ENCODE data around the gene PCNP. TPM values are rescaled to one million over a fixed set of nuclear protein-coding genes. Genes with fewer than 3 reads are reported as not detected.

The PCNP gene
- total RNA-seq, 1 experiment from 2014 or later = 216 TPM

- H2AFZ ChIP-seq (ENCODE audit: low read length) = no peak overlapping the region
Measured at GRCh38 chr3:101532783-101533602, 41.0 kb upstream of the PCNP start.

More at GRCh38 chr3:101532783-101533602, 41.0 kb upstream of the PCNP start:
- Mint-ChIP-seq H3K27me3 (ENCODE audit: low read depth) (peaks cover 3% of the 10 kb centered on the region), H3K9me3 (peaks cover 10 to 15% of the 10 kb centered on the region in 2 experiments), H3K4me1 (peaks cover 31 to 34% of the 10 kb centered on the region in 2 experiments), H3K4me3 (no peak overlapping the region), H3K36me3 (ENCODE audit: insufficient read depth in 1 of 3, low read depth in 3 of 3) (peaks cover 5 to 15% (median 10%) of the 10 kb centered on the region in 3 experiments; a peak in 6 of 7 replicates), H3K27ac (no peak overlapping the region; a peak in 1 of 7 replicates)
- Histone ChIP-seq H2AK5ac (ENCODE audit: insufficient read length, low read length) (no peak overlapping the region), H3K18ac (ENCODE audit: insufficient read length, low read depth, low read length) (no peak overlapping the region), H3K4me1 (ENCODE audit: insufficient read depth, low read length) (no peaks in the 10 kb centered on the region; the same call in 1 of the 2 replicates), H4K20me1 (ENCODE audit: control insufficient read depth, insufficient read depth, insufficient read length) (no peaks in the 10 kb centered on the region), H3T11ph (ENCODE audit: low read length) (no peak overlapping the region), H3K14ac (ENCODE audit: insufficient read depth, low read length) (no peak overlapping the region), H3K27me3 (ENCODE audit: insufficient read depth, low read length) (no peaks in the 10 kb centered on the region), H3K56ac (ENCODE audit: insufficient read length, low read depth, low read length) (no peak overlapping the region), H3K79me1 (ENCODE audit: insufficient read depth, low read depth, low read length, poor library complexity, severe bottlenecking) (no peaks in the 10 kb centered on the region), H4K8ac (replicated peaks; ENCODE audit: insufficient read length, low read depth, low read length) (no peak overlapping the region), H3K23me2 (ENCODE audit: insufficient read length, low read depth, low read length, poor library complexity, severe bottlenecking) (no peaks in the 10 kb centered on the region), H4K91ac (ENCODE audit: insufficient read length, low read depth, low read length) (no peak overlapping the region), H3K79me2 (ENCODE audit: insufficient read depth, low read length) (no peaks in the 10 kb centered on the region), H3K23ac (ENCODE audit: insufficient read length, low read depth, low read length) (no peak overlapping the region), H2BK20ac (ENCODE audit: low read depth, low read length, poor library complexity, severe bottlenecking) (no peak overlapping the region), H2BK120ac (ENCODE audit: low read depth, low read length, poor library complexity, severe bottlenecking) (no peak overlapping the region), H3K9ac (ENCODE audit: extremely low read depth, insufficient read length, low read length) (no peak overlapping the region), H3K4me2 (ENCODE audit: insufficient read depth, insufficient read length, low read length) (no peak overlapping the region), H2BK15ac (ENCODE audit: low read depth, low read length) (no peak overlapping the region), H2BK5ac (ENCODE audit: insufficient read length, low read length) (no peak overlapping the region), H3K27ac (ENCODE audit: insufficient read length, low read depth, low read length) (no peak overlapping the region), H4K5ac (ENCODE audit: insufficient read length, low read depth, low read length) (no peak overlapping the region), H3K9me3 (ENCODE audit: control insufficient read depth, low read depth, low read length) (no peaks in the 10 kb centered on the region), H3K4ac (ENCODE audit: low read depth, low read length) (no peak overlapping the region), H2BK12ac (ENCODE audit: insufficient read length, low read depth, low read length) (no peak overlapping the region)
- no peak for DNase-seq
- WGBS (ENCODE audit: extremely low coverage, insufficient read length, low lambda C conversion rate) = no CpG with 5 or more reads among the region's 9 CpGs
- TF ChIP-seq CTCF (conservative IDR thresholded peaks at IDR 0.05) = no peak

All from H9 (cell line).